A549 (cell line): ENCODE results near the gene ENAH. TPM values are rescaled to one million over a fixed set of nuclear protein-coding genes. Genes with fewer than 3 reads are reported as not detected.
A peak's percentile ranks its signal among the peaks of the same experiment; 100 is the strongest.
"Not testable (repeated sequence)": the region's sequence is repeated elsewhere in the genome, so short reads cannot be mapped to it uniquely, and the experiment has no call there.

ENCODE experiments used
- ATAC-seq, 2 experiments: fragments of 200-7000 bp in 1 of 2; fragments of >200 bp in 1 of 2; cut with Nextera tagmentation in 1 of 2; cut with Tn5 transposase in 1 of 2; 3 replicates each; pipeline versions ENCODE4 v1.8.0 to v1.9.1; 2018 to 2020; ENCODE audit warnings: mild to moderate bottlenecking in 1 of 2, moderate library complexity in 1 of 2
- CTCF ChIA-PET: fragments of 300-600 bp; sonication (Branson Sonifier 250); formaldehyde crosslinking; extraction: SDS; loops from one replicate; lab custom pipeline; 2021; ENCODE audit warnings: antibody characterized with exemption, inconsistent platforms; lab: Yijun Ruan, JAX
- POLR2A ChIA-PET: fragments of 350-600 bp; formaldehyde crosslinking; extraction: SDS; loops from one replicate; lab custom pipeline; 2021; ENCODE audit warnings: antibody characterized with exemption, inconsistent platforms; lab: Yijun Ruan, JAX
- DNase-seq, 2 experiments: peaks; one replicate each; pipeline versions ENCODE4 v3.0.0 to v3.0.0-alpha.2; 2011 to 2016; ENCODE audit warnings: low read depth in 1 of 2, low spot score in 1 of 2
- FAIRE-seq: peaks from 2 replicates; lab custom pipeline; 2011; peaks lifted over from hg19 to GRCh38; lab: Jason Lieb, UNC
- H3K27ac ChIP-seq, 2 experiments: fragments of >200 bp; sonication (Bioruptor Twin); formaldehyde crosslinking; 3 replicates each; pipeline ENCODE4 v1.5.1; 2016 to 2017
- H3K4me1 ChIP-seq: fragments of >200 bp; sonication (Bioruptor Twin); formaldehyde crosslinking; 3 replicates; pipeline ENCODE4 v1.6.1; 2016
- H3K4me2 ChIP-seq: fragments of >200 bp; sonication (Bioruptor Twin); formaldehyde crosslinking; 3 replicates; pipeline ENCODE4 v1.6.1; 2016
- H3K4me3 ChIP-seq: fragments of >200 bp; sonication (Bioruptor Twin); formaldehyde crosslinking; 3 replicates; pipeline ENCODE4 v1.5.1; 2016
- H3K9me3 ChIP-seq: fragments of >200 bp; sonication (Bioruptor Twin); formaldehyde crosslinking; 3 replicates; pipeline ENCODE4 v1.6.1; 2016
- ATOH8 ChIP-seq: fragments of 250-450 bp; sonication (Bioruptor Pico); IDR thresholded peaks from 2 replicates; pipeline ENCODE4 v1.5.0; 2020; ENCODE audit warnings: low read depth, mild to moderate bottlenecking, moderate library complexity
- BHLHE40 ChIP-seq: IDR thresholded peaks from 2 replicates; pipeline ENCODE4 v1.6.1; 2012; ENCODE audit warnings: low read depth, low read length, inconsistent platforms
- CBX8 ChIP-seq: fragments of 200-600 bp; sonication (generic); IDR thresholded peaks from 2 replicates; pipeline ENCODE4 v1.6.1; 2016
- CHD2 ChIP-seq: fragments of 150-350 bp; IDR thresholded peaks from 2 replicates; pipeline ENCODE4 v1.6.1; 2014; ENCODE audit warnings: low read length; ENCODE audit not compliant: partially characterized antibody
- ELK1 ChIP-seq: fragments of 150-350 bp; IDR thresholded peaks from 2 replicates; pipeline ENCODE4 v1.6.1; 2014; ENCODE audit warnings: low read depth, mild to moderate bottlenecking, low read length
- GATA3 ChIP-seq: IDR thresholded peaks from 2 replicates; pipeline ENCODE4 v1.6.1; 2012; ENCODE audit warnings: borderline replicate concordance
- HEYL ChIP-seq: fragments of 250-450 bp; sonication (Bioruptor Pico); IDR thresholded peaks from 2 replicates; pipeline ENCODE4 v1.8.0; 2021; ENCODE audit warnings: mild to moderate bottlenecking, moderate library complexity
- HOXB13 ChIP-seq: fragments of 250-450 bp; sonication (Bioruptor Pico); IDR thresholded peaks from 2 replicates; pipeline ENCODE4 v1.5.0; 2020; ENCODE audit warnings: low read depth, mild to moderate bottlenecking, moderate library complexity
- JUN ChIP-seq, 2 experiments: fragments of >200 bp; sonication (Bioruptor Twin); formaldehyde crosslinking; IDR thresholded peaks; 2 replicates in 1 of 2; 3 replicates in 1 of 2; pipeline ENCODE4 v1.6.1; 2016 to 2017
- JUNB ChIP-seq: fragments of >200 bp; sonication (Bioruptor Twin); formaldehyde crosslinking; IDR thresholded peaks from 2 replicates; pipeline ENCODE4 v1.6.1; 2016
- KDM1A ChIP-seq: fragments of 200-600 bp; sonication (generic); IDR thresholded peaks from 2 replicates; pipeline ENCODE4 v1.6.1; 2016; ENCODE audit warnings: low read depth, mild to moderate bottlenecking
- MAFK ChIP-seq: fragments of 450-650 bp; IDR thresholded peaks from 2 replicates; pipeline ENCODE4 v1.6.1; 2014; ENCODE audit not compliant: partially characterized antibody
- NFE2L2 ChIP-seq: fragments of 150-350 bp; conservative IDR thresholded peaks from 2 replicates; pipeline ENCODE4 v1.6.1; 2014; ENCODE audit warnings: low read length
- SMC3 ChIP-seq: fragments of >200 bp; sonication (Bioruptor Twin); formaldehyde crosslinking; IDR thresholded peaks from 3 replicates; pipeline ENCODE4 v1.6.1; 2018; ENCODE audit warnings: inconsistent platforms
- ZC3H11A ChIP-seq: fragments of 450-650 bp; IDR thresholded peaks from 2 replicates; pipeline ENCODE4 v1.6.1; 2014; ENCODE audit warnings: antibody characterized with exemption, mild to moderate bottlenecking
- ZFP36 ChIP-seq: fragments of 450-650 bp; IDR thresholded peaks from 2 replicates; pipeline ENCODE4 v1.6.1; 2014; ENCODE audit warnings: borderline replicate concordance; ENCODE audit not compliant: partially characterized antibody
- ZNF302 ChIP-seq: fragments of 250-450 bp; sonication (Bioruptor Pico); IDR thresholded peaks from 2 replicates; pipeline ENCODE4 v1.9.0; 2021; ENCODE audit warnings: inconsistent platforms, mild to moderate bottlenecking, moderate library complexity
- WGBS: methylation state at CpG from one replicate; pipeline ENCODE4 v1.1.6; 2017; ENCODE audit errors: missing lambda C conversion rate; 5-methylcytosine and 5-hydroxymethylcytosine counted together
- polyA plus RNA-seq, 4 experiments: library from polyadenylated mRNA; depleted of rRNA in 3 of 4; stranded (reverse); fragments of >200 nt; fragmentation: RNase III in 1 of 4; extraction: RNeasy Plus Mini Kit Qiagen cat#74134 plus additional on column Dnase treatment in 1 of 4; gene quantifications; 2 replicates in 3 of 4; 3 replicates in 1 of 4; pipeline ENCODE4 v1.2.3, GENCODE V29; 2011 to 2017
- TF ChIP-seq, protein P1 (sequence below): fragments of >200 bp; sonication (Bioruptor Twin); formaldehyde crosslinking; IDR thresholded peaks from 2 replicates; pipeline ENCODE4 v1.6.1; 2016
- TF ChIP-seq, protein P2 (sequence below): fragments of >200 bp; sonication (Bioruptor Twin); formaldehyde crosslinking; IDR thresholded peaks from 3 replicates; pipeline ENCODE4 v1.6.1; 2016

The ENAH gene
- polyA plus RNA-seq, 2 of the 4 experiments (the other 2 are of a cell fraction) = 142 to 155 TPM

- POLR2A ChIA-PET = interaction anchor here (1.0 kb wide), 1 partner anchor 26 kb away, joined by 5 read pairs; the partner anchor contains the start of gene ENAH
Measured at GRCh38 chr1:225627304-225627947, 25.5 kb downstream of the ENAH start.

DNA sequence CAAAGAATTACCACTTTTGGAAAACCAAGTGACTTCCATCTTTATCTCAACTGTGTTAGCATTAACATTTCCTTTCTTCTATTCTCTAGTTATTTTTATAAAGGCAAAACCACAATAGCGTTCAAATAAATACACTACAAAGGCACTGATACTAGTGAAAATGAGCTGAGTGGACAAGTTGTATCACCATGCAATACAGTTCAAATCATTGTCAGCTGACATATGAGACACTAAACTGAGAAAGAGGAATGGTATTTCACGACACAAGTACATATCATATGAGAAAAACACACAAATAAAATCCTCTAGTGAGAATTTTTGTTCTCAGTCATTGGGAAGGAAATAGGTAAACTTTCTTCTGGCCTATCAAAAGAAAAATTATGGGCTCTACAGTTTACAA is 26.2 kb downstream of the ENAH start:
- Histone ChIP-seq H3K9me3 (no peaks in the 10 kb centered on the region), H3K4me2 (peak overlapping the region; percentile 17; the same call in 2 of the 3 replicates), H3K27ac (no peak overlapping the region), H3K4me1 (peaks cover 52% of the 10 kb centered on the region), H3K4me3 (no peak overlapping the region)
- POLR2A ChIA-PET = no interaction called here
- TF ChIP-seq JUNB (no peak), MAFK (peak; percentile 61)
- CTCF ChIA-PET = interaction anchor here (1.1 to 1.5 kb wide), 3 partner anchors 21 to 219 kb away, joined by 3 to 4 read pairs (median 4); no protein-coding TSS in a partner anchor
- FAIRE-seq = no peak
- ATAC-seq = no peak
- no peak for DNase-seq
- WGBS = 84% methylated on average over 2 of the region's 2 CpGs

More at GRCh38 chr1:225627304-225627947, 25.5 kb downstream of the ENAH start:
- Histone ChIP-seq H3K27ac (peak overlapping the region in 1 of 2 experiments; percentile 12; a peak in 2 of 6 replicates), H3K4me1 (peaks cover 52% of the 10 kb centered on the region), H3K9me3 (no peaks in the 10 kb centered on the region), H3K4me2 (peak overlapping the region; percentile 17), H3K4me3 (no peak overlapping the region)
- TF ChIP-seq HEYL (CRISPR knock-in tag) (no peak), JUN (IDR thresholded peaks at IDR 0.05) (no peak)
- CTCF ChIA-PET = interaction anchor here (0.9 to 1.5 kb wide), 5 partner anchors 14 to 218 kb away, joined by 3 to 4 read pairs (median 4); no protein-coding TSS in a partner anchor
- no peak for FAIRE-seq
- ATAC-seq = peak in 1 of 2 experiments; percentile 62; a peak in 3 of 6 replicates
- no peak for DNase-seq
- WGBS = 65% methylated on average over 2 of the region's 2 CpGs

- H3K4me1 ChIP-seq = peaks cover 53% of the 10 kb centered on the region
- CTCF ChIA-PET = interaction anchor here (0.8 to 1.0 kb wide), 2 partner anchors 9 to 154 kb away, joined by 3 read pairs; no protein-coding TSS in a partner anchor
- no peak for FAIRE-seq
- no peak for ATAC-seq
- no peaks in the 10 kb centered on the region for H3K9me3 ChIP-seq
- H3K4me2 ChIP-seq = peak overlapping the region; percentile 46
- no peak for DNase-seq
- TF ChIP-seq NFE2L2 = no peak
- TF ChIP-seq, all 56 proteins: peak for 0
- no peak overlapping the region for H3K4me3 ChIP-seq
- 0 out of 6 replicates have a peak overlapping the region, but pooled peaks of 1 of the 2 experiments have one; percentile 6 for H3K27ac ChIP-seq
- POLR2A ChIA-PET = no interaction called here
- WGBS = 80% methylated on average over 2 of the region's 2 CpGs
Measured at GRCh38 chr1:225617956-225618355, 35.0 kb downstream of the ENAH start.

GRCh38 chr1:225617479-225617878 is 35.4 kb downstream of the ENAH start:
- no peak for TF ChIP-seq ZFP36
- TF ChIP-seq JUNB = no peak
- H3K9me3 ChIP-seq = no peaks in the 10 kb centered on the region
- ChIA-PET CTCF (interaction anchor here (0.8 to 1.0 kb wide), 2 partner anchors 8 to 155 kb away, joined by 3 read pairs; no protein-coding TSS in a partner anchor), POLR2A (no interaction called here)
- no peak overlapping the region for H3K4me3 ChIP-seq
- ATAC-seq (no peak), DNase-seq (no peak), FAIRE-seq (no peak)
- H3K27ac ChIP-seq = 0 out of 6 replicates have a peak overlapping the region, but pooled peaks of 1 of the 2 experiments have one; percentile 6
- peak overlapping the region; percentile 46 for H3K4me2 ChIP-seq
- 52% methylated on average over 1 of the region's 1 CpG for WGBS
- peaks cover 57% of the 10 kb centered on the region for H3K4me1 ChIP-seq

DNA sequence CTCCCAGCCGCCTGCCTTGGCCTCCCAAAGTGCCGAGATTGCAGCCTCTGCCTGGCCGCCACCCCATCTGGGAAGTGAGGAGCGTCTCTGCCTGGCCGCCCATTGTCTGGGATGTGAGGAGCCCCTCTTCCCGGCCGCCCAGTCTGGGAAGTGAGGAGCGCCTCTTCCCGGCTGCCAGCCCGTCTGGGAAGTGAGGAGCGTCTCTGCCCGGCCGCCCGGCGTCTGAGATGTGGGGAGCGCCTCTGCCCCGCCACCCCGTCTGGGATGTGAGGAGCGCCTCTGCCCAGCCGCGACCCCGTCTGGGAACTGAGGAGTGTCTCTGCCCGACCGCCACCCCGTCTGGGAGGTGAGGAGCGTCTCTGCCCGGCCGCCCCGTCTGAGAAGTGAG is 37.5 kb downstream of the ENAH start:
- H3K4me2 ChIP-seq, H3K27ac ChIP-seq, POLR2A ChIA-PET, ATAC-seq, H3K9me3 ChIP-seq, FAIRE-seq, DNase-seq, CTCF ChIA-PET, H3K4me3 ChIP-seq: not testable (repeated sequence)
- H3K4me1 ChIP-seq = peaks cover 70% of the 10 kb centered on the region
- WGBS = no CpG with 5 or more reads among the region's 29 CpGs

DNA sequence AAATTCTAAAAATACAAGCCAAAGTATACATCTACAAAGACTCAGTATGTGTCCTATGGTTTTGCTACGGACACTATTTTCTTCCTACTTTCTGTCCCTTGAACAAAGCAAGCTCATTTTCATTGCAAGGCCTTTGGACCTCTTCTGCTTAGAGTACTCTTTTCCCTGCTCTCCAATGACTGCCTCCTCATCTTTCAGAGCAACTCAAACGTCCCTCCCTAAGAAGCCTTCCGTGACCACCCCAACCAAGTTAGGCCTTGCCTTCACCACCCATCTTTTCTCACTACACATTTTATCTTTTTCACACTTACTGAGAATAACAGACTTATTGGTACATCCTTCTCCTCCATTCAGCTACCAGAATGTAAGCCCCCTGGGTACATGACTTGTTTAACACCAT is 39.9 kb downstream of the ENAH start:
- Histone ChIP-seq H3K4me3 (no peak overlapping the region), H3K4me1 (peaks cover 84% of the 10 kb centered on the region), H3K4me2 (peak overlapping the region; percentile 40), H3K27ac (peak overlapping the region in 1 of 2 experiments; percentile 16; a peak in 1 of 6 replicates), H3K9me3 (no peaks in the 10 kb centered on the region)
- ChIA-PET POLR2A (no interaction called here), CTCF (interaction anchor here (1.2 kb wide), 1 partner anchor 15 kb away, joined by 4 read pairs; no protein-coding TSS in a partner anchor)
- DNase-seq (no peak), ATAC-seq (peak in 1 of 2 experiments; percentile 45; a peak in 3 of 6 replicates), FAIRE-seq (no peak)
- WGBS = 57% methylated on average over 3 of the region's 3 CpGs
- TF ChIP-seq HOXB13 (CRISPR knock-in tag) = no peak
- no peak for TF ChIP-seq GATA3
- TF ChIP-seq, protein P1, sequence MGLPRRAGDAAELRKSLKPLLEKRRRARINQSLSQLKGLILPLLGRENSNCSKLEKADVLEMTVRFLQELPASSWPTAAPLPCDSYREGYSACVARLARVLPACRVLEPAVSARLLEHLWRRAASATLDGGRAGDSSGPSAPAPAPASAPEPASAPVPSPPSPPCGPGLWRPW = no peak
- TF ChIP-seq CBX8 = no peak
- TF ChIP-seq, protein P2, sequence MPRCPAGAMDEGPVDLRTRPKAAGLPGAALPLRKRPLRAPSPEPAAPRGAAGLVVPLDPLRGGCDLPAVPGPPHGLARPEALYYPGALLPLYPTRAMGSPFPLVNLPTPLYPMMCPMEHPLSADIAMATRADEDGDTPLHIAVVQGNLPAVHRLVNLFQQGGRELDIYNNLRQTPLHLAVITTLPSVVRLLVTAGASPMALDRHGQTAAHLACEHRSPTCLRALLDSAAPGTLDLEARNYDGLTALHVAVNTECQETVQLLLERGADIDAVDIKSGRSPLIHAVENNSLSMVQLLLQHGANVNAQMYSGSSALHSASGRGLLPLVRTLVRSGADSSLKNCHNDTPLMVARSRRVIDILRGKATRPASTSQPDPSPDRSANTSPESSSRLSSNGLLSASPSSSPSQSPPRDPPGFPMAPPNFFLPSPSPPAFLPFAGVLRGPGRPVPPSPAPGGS = no peak
- no peak for TF ChIP-seq SMC3
- TF ChIP-seq ZNF302 (CRISPR knock-in tag) = no peak
- TF ChIP-seq ELK1 = no peak
- no peak for TF ChIP-seq CHD2
- TF ChIP-seq HEYL (CRISPR knock-in tag) = no peak
- TF ChIP-seq ATOH8 (CRISPR knock-in tag) = no peak
- no peak for TF ChIP-seq KDM1A
- no peak for TF ChIP-seq ZC3H11A
- TF ChIP-seq BHLHE40 = no peak
